ENCODE results near the gene GAB2. TPM values are rescaled to one million over a fixed set of nuclear protein-coding genes. Genes with fewer than 3 reads are reported as not detected.

GAB2 gene
- total RNA-seq, 1 experiment from 2014 or later, result 3.3 TPM

DNA sequence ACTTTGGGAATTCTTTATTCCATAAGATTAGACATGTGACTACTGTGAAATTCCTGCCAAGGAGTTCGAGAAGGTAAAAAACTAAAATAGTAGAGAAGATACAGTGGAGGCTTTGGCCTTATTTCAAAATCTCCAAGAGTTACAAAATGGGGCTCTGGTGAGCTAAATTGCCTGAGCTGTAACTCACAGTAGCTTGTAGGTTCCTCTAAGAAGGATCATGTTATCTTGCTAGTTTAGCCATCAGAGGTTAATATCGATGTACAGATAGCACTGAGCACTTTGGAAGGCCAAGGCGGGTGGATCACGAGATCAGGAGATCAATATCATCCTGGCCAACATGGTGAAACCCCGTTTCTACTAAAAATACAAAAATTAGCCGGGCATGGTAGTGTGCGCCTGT lies 147.8 kb downstream of the GAB2 start:
- H3K27me3 Mint-ChIP-seq (ENCODE audit: low read depth), result peaks cover 2% of the 10 kb centered on the region
- peaks cover 0 to 3% of the 10 kb centered on the region in 2 experiments; a peak in 1 of 4 replicates for H3K4me1 Mint-ChIP-seq
- no peak overlapping the region for H2AFZ ChIP-seq (ENCODE audit: low read length)
- H2BK15ac ChIP-seq (ENCODE audit: low read depth, low read length), result no peak overlapping the region
- DNase-seq, result no peak
- H3K4me3 Mint-ChIP-seq, result no peak overlapping the region
- TF ChIP-seq, protein P1, sequence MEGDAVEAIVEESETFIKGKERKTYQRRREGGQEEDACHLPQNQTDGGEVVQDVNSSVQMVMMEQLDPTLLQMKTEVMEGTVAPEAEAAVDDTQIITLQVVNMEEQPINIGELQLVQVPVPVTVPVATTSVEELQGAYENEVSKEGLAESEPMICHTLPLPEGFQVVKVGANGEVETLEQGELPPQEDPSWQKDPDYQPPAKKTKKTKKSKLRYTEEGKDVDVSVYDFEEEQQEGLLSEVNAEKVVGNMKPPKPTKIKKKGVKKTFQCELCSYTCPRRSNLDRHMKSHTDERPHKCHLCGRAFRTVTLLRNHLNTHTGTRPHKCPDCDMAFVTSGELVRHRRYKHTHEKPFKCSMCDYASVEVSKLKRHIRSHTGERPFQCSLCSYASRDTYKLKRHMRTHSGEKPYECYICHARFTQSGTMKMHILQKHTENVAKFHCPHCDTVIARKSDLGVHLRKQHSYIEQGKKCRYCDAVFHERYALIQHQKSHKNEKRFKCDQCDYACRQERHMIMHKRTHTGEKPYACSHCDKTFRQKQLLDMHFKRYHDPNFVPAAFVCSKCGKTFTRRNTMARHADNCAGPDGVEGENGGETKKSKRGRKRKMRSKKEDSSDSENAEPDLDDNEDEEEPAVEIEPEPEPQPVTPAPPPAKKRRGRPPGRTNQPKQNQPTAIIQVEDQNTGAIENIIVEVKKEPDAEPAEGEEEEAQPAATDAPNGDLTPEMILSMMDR (conservative IDR thresholded peaks at IDR 0.05), result no peak
- H3K27ac ChIP-seq (ENCODE audit: insufficient read length, low read depth, low read length), result no peak overlapping the region
- no peaks in the 10 kb centered on the region for H3K79me2 ChIP-seq (ENCODE audit: insufficient read depth, low read length)
- H3K4me2 ChIP-seq (ENCODE audit: insufficient read depth, insufficient read length, low read length), result no peak overlapping the region
- H3K4ac ChIP-seq (ENCODE audit: low read depth, low read length), result no peak overlapping the region
- no peak overlapping the region for H3K18ac ChIP-seq (ENCODE audit: insufficient read length, low read depth, low read length)
- no peaks in the 10 kb centered on the region for H3K79me1 ChIP-seq (ENCODE audit: insufficient read depth, low read depth, low read length, poor library complexity, severe bottlenecking)
- H3K27ac Mint-ChIP-seq, result no peak overlapping the region
- WGBS (ENCODE audit: extremely low coverage, insufficient read length, low lambda C conversion rate), result no CpG with 5 or more reads among the region's 7 CpGs
- H3K9ac ChIP-seq (ENCODE audit: extremely low read depth, insufficient read length, low read length), result no peak overlapping the region
- no peak overlapping the region for H2BK12ac ChIP-seq (ENCODE audit: insufficient read length, low read depth, low read length)
- no peaks in the 10 kb centered on the region for H3K27me3 ChIP-seq (ENCODE audit: insufficient read depth, low read length)
- no peak overlapping the region for H2BK20ac ChIP-seq (ENCODE audit: low read depth, low read length, poor library complexity, severe bottlenecking)
- H3K23ac ChIP-seq (ENCODE audit: insufficient read length, low read depth, low read length), result no peak overlapping the region
- no peak overlapping the region for H4K5ac ChIP-seq (ENCODE audit: insufficient read length, low read depth, low read length)
- no peak overlapping the region for H3K14ac ChIP-seq (ENCODE audit: insufficient read depth, low read length)
- no peaks in the 10 kb centered on the region for H3K23me2 ChIP-seq (ENCODE audit: insufficient read length, low read depth, low read length, poor library complexity, severe bottlenecking)
- H2BK5ac ChIP-seq (ENCODE audit: insufficient read length, low read length), result no peak overlapping the region
- H3T11ph ChIP-seq (ENCODE audit: low read length), result no peak overlapping the region
- H3K9me3 Mint-ChIP-seq, result peaks cover 29 to 32% of the 10 kb centered on the region in 2 experiments
- H4K91ac ChIP-seq (ENCODE audit: insufficient read length, low read depth, low read length), result no peak overlapping the region
- H4K20me1 ChIP-seq (ENCODE audit: control insufficient read depth, insufficient read depth, insufficient read length), result no peaks in the 10 kb centered on the region
- H3K4me1 ChIP-seq (ENCODE audit: insufficient read depth, low read length), result no peaks in the 10 kb centered on the region
- H4K8ac ChIP-seq (replicated peaks; ENCODE audit: insufficient read length, low read depth, low read length), result no peak overlapping the region
- no peak overlapping the region for H2AK5ac ChIP-seq (ENCODE audit: insufficient read length, low read length)
- no peak overlapping the region for H3K56ac ChIP-seq (ENCODE audit: insufficient read length, low read depth, low read length)
- peaks cover 16 to 33% (median 30%) of the 10 kb centered on the region in 3 experiments for H3K36me3 Mint-ChIP-seq (ENCODE audit: insufficient read depth in 1 of 3, low read depth in 3 of 3)
- H3K9me3 ChIP-seq (ENCODE audit: control insufficient read depth, low read depth, low read length), result no peaks in the 10 kb centered on the region
- H2BK120ac ChIP-seq (ENCODE audit: low read depth, low read length, poor library complexity, severe bottlenecking), result no peak overlapping the region

Measured in H9 (cell line).